Activated naive CD8-positive, alpha-beta T cell treated with anti-CD3 and anti-CD28 coated beads for 36 hours (primary cell): Measurements from ENCODE around the gene BCAT1. TPM values are rescaled to one million over a fixed set of nuclear protein-coding genes. Genes with fewer than 3 reads are reported as not detected.

Experiments
- DNase-seq: peaks from one replicate; pipeline ENCODE4 v3.0.0; 2021
- H3K27ac Mint-ChIP-seq: one replicate; pipeline ENCODE4 v1.8.0; 2022; ENCODE audit warnings: mild to moderate bottlenecking, moderate library complexity, mixed read lengths
- H3K27me3 Mint-ChIP-seq: one replicate; pipeline ENCODE4 v1.8.0; 2022; ENCODE audit warnings: mild to moderate bottlenecking, mixed read lengths
- H3K36me3 Mint-ChIP-seq: one replicate; pipeline ENCODE4 v1.8.0; 2021; ENCODE audit warnings: mild to moderate bottlenecking, mixed read lengths
- H3K4me1 Mint-ChIP-seq: one replicate; pipeline ENCODE4 v1.8.0; 2021; ENCODE audit warnings: mixed read lengths
- H3K4me3 Mint-ChIP-seq: one replicate; pipeline ENCODE4 v1.8.0; 2022; ENCODE audit warnings: mild to moderate bottlenecking, moderate library complexity, mixed read lengths
- H3K9me3 Mint-ChIP-seq: one replicate; pipeline ENCODE4 v1.8.0; 2022; ENCODE audit warnings: mixed read lengths
- total RNA-seq, 2 experiments: library from RNA; stranded (reverse); gene quantifications; one replicate each; pipeline ENCODE4 v1.2.3, GENCODE V29; 2021

Gene BCAT1
- total RNA-seq, 2 experiments from 2014 or later: 58.7 to 59.6 TPM

GRCh38 chr12:24851341-24851740 lies 97.6 kb downstream of the BCAT1 start:
- H3K36me3 Mint-ChIP-seq: peaks cover 9% of the 10 kb centered on the region
- peaks cover 7% of the 10 kb centered on the region for H3K4me1 Mint-ChIP-seq
- peaks cover 21% of the 10 kb centered on the region for H3K27me3 Mint-ChIP-seq
- no peak for DNase-seq
- H3K4me3 Mint-ChIP-seq: no peak overlapping the region
- H3K27ac Mint-ChIP-seq: no peak overlapping the region
- peaks cover 1% of the 10 kb centered on the region for H3K9me3 Mint-ChIP-seq

- H3K36me3 Mint-ChIP-seq: peaks cover 9% of the 10 kb centered on the region
Measured at GRCh38 chr12:24850496-24850895, 98.4 kb downstream of the BCAT1 start.

GRCh38 chr12:24848941-24849477 lies 99.9 kb downstream of the BCAT1 start:
- Mint-ChIP-seq H3K4me1 (peaks cover 9% of the 10 kb centered on the region), H3K9me3 (peaks cover 1% of the 10 kb centered on the region), H3K27me3 (peaks cover 21% of the 10 kb centered on the region), H3K36me3 (peaks cover 13% of the 10 kb centered on the region), H3K4me3 (no peak overlapping the region), H3K27ac (no peak overlapping the region)
- no peak for DNase-seq

More at GRCh38 chr12:24850496-24850895, 98.4 kb downstream of the BCAT1 start:
- no peak overlapping the region for H3K27ac Mint-ChIP-seq
- no peak for DNase-seq
- H3K27me3 Mint-ChIP-seq: peaks cover 21% of the 10 kb centered on the region
- peaks cover 10% of the 10 kb centered on the region for H3K4me1 Mint-ChIP-seq
- peaks cover 1% of the 10 kb centered on the region for H3K9me3 Mint-ChIP-seq
- H3K4me3 Mint-ChIP-seq: no peak overlapping the region

GRCh38 chr12:24846689-24847088 lies 102.2 kb downstream of the BCAT1 start:
- H3K36me3 Mint-ChIP-seq: peaks cover 17% of the 10 kb centered on the region

GRCh38 chr12:24845615-24846014 lies 103.3 kb downstream of the BCAT1 start:
- DNase-seq: no peak
- peaks cover 7% of the 10 kb centered on the region for H3K4me1 Mint-ChIP-seq
- peaks cover 26% of the 10 kb centered on the region for H3K36me3 Mint-ChIP-seq
- peaks cover 11% of the 10 kb centered on the region for H3K27me3 Mint-ChIP-seq
- H3K27ac Mint-ChIP-seq: no peak overlapping the region
- H3K9me3 Mint-ChIP-seq: no peaks in the 10 kb centered on the region
- H3K4me3 Mint-ChIP-seq: no peak overlapping the region

More at GRCh38 chr12:24846689-24847088, 102.2 kb downstream of the BCAT1 start:
- Mint-ChIP-seq H3K4me1 (peaks cover 7% of the 10 kb centered on the region), H3K4me3 (no peak overlapping the region), H3K9me3 (no peaks in the 10 kb centered on the region), H3K27me3 (peaks cover 19% of the 10 kb centered on the region), H3K27ac (no peak overlapping the region)
- DNase-seq: no peak

- DNase-seq: no peak
- H3K4me3 Mint-ChIP-seq: no peak overlapping the region
- H3K36me3 Mint-ChIP-seq: peaks cover 51% of the 10 kb centered on the region
- peaks cover 8% of the 10 kb centered on the region for H3K9me3 Mint-ChIP-seq
- peaks cover 35% of the 10 kb centered on the region for H3K4me1 Mint-ChIP-seq
- H3K27me3 Mint-ChIP-seq: peaks cover 22% of the 10 kb centered on the region
- peak overlapping the region; percentile 86 for H3K27ac Mint-ChIP-seq
Measured at GRCh38 chr12:24840046-24840800, 108.7 kb downstream of the BCAT1 start.

- Mint-ChIP-seq H3K4me1 (peaks cover 35% of the 10 kb centered on the region), H3K9me3 (peaks cover 8% of the 10 kb centered on the region), H3K36me3 (peaks cover 47% of the 10 kb centered on the region), H3K27ac (peak overlapping the region; percentile 86), H3K27me3 (peaks cover 22% of the 10 kb centered on the region), H3K4me3 (peak overlapping the region; percentile 6)
- peak; percentile 71 for DNase-seq
Measured at GRCh38 chr12:24839268-24839791, 109.6 kb downstream of the BCAT1 start.

GRCh38 chr12:24838531-24838950 lies 110.4 kb downstream of the BCAT1 start:
- peak; percentile 11 for DNase-seq
- H3K9me3 Mint-ChIP-seq: peaks cover 8% of the 10 kb centered on the region
- H3K27ac Mint-ChIP-seq: peak overlapping the region; percentile 82
- peaks cover 22% of the 10 kb centered on the region for H3K27me3 Mint-ChIP-seq
- H3K36me3 Mint-ChIP-seq: peaks cover 44% of the 10 kb centered on the region
- H3K4me3 Mint-ChIP-seq: no peak overlapping the region
- H3K4me1 Mint-ChIP-seq: peaks cover 36% of the 10 kb centered on the region

GRCh38 chr12:24835377-24835776 lies 113.5 kb downstream of the BCAT1 start:
- Mint-ChIP-seq H3K36me3 (peaks cover 29% of the 10 kb centered on the region), H3K4me1 (peaks cover 29% of the 10 kb centered on the region), H3K4me3 (no peak overlapping the region), H3K27me3 (peaks cover 18% of the 10 kb centered on the region), H3K9me3 (peaks cover 8% of the 10 kb centered on the region), H3K27ac (no peak overlapping the region)
- no peak for DNase-seq

GRCh38 chr12:24833513-24833912 lies 115.4 kb downstream of the BCAT1 start:
- DNase-seq: no peak
- H3K27me3 Mint-ChIP-seq: peaks cover 18% of the 10 kb centered on the region
- peaks cover 20% of the 10 kb centered on the region for H3K36me3 Mint-ChIP-seq
- peaks cover 13% of the 10 kb centered on the region for H3K4me1 Mint-ChIP-seq
- no peak overlapping the region for H3K4me3 Mint-ChIP-seq
- no peaks in the 10 kb centered on the region for H3K9me3 Mint-ChIP-seq
- no peak overlapping the region for H3K27ac Mint-ChIP-seq

GRCh38 chr12:24823808-24824515 lies 124.9 kb downstream of the BCAT1 start:
- Mint-ChIP-seq H3K27me3 (no peaks in the 10 kb centered on the region), H3K36me3 (peaks cover 15% of the 10 kb centered on the region), H3K9me3 (peaks cover 6% of the 10 kb centered on the region), H3K4me1 (peaks cover 16% of the 10 kb centered on the region), H3K27ac (peak overlapping the region; percentile 7), H3K4me3 (no peak overlapping the region)
- DNase-seq: no peak

GRCh38 chr12:24822121-24822899 lies 126.6 kb downstream of the BCAT1 start:
- no peak for DNase-seq
- Mint-ChIP-seq H3K36me3 (peaks cover 17% of the 10 kb centered on the region), H3K9me3 (peaks cover 6% of the 10 kb centered on the region), H3K27me3 (no peaks in the 10 kb centered on the region), H3K4me1 (peaks cover 16% of the 10 kb centered on the region), H3K27ac (peak overlapping the region; percentile 69), H3K4me3 (no peak overlapping the region)

GRCh38 chr12:24821691-24822090 lies 127.2 kb downstream of the BCAT1 start:
- H3K4me3 Mint-ChIP-seq: no peak overlapping the region

GRCh38 chr12:24820872-24821271 lies 128.0 kb downstream of the BCAT1 start:
- no peak for DNase-seq
- H3K27ac Mint-ChIP-seq: no peak overlapping the region
- peaks cover 21% of the 10 kb centered on the region for H3K36me3 Mint-ChIP-seq
- peaks cover 6% of the 10 kb centered on the region for H3K9me3 Mint-ChIP-seq
- no peak overlapping the region for H3K4me3 Mint-ChIP-seq
- H3K27me3 Mint-ChIP-seq: no peaks in the 10 kb centered on the region
- H3K4me1 Mint-ChIP-seq: peaks cover 16% of the 10 kb centered on the region

More at GRCh38 chr12:24821691-24822090, 127.2 kb downstream of the BCAT1 start:
- Mint-ChIP-seq H3K27ac (peak overlapping the region; percentile 69), H3K27me3 (no peaks in the 10 kb centered on the region), H3K4me1 (peaks cover 16% of the 10 kb centered on the region), H3K9me3 (peaks cover 6% of the 10 kb centered on the region), H3K36me3 (peaks cover 17% of the 10 kb centered on the region)
- no peak for DNase-seq
